Astrocyte (in vitro differentiated cells and primary cell): Measurements from ENCODE around the gene EPB41.

Experiments used
- CTCF ChIP-seq: IDR thresholded peaks from 2 replicates; pipeline ENCODE4 v1.5.1; 2011; ENCODE audit warnings: low read depth, mild to moderate bottlenecking, inconsistent platforms, low read length, moderate library complexity; ENCODE audit not compliant: insufficient read depth
- EZH2 ChIP-seq: IDR thresholded peaks from 2 replicates; pipeline ENCODE4 v1.6.1; 2012; ENCODE audit warnings: mild to moderate bottlenecking, low read length, inconsistent platforms; ENCODE audit not compliant: insufficient read depth

GRCh38 chr1:28973596-28974421, 59.4 kb downstream of the EPB41 start:
- TF ChIP-seq CTCF (no peak), EZH2 (no peak)
